Heart left ventricle (tissue), 13 donors: ENCODE measurements around the gene SCN1B.

Experiments used
- POLR2A ChIP-seq, 2 donors: fragments of 450-650 bp; IDR thresholded peaks; one replicate each; pipeline ENCODE4 v1.6.1; 2017; ENCODE audit warnings: antibody characterized with exemption in 2 of 2, mild to moderate bottlenecking in 2 of 2, moderate library complexity in 2 of 2
- TF ChIP-seq, protein P1 (sequence below), 12 donors: fragments of 200-600 bp; sonication (generic) in 4 of 12; IDR thresholded peaks; one replicate each; pipeline versions ENCODE4 v1.5.0 to v1.8.0; 2018 to 2022; ENCODE audit warnings: antibody characterized with exemption in 12 of 12, mild to moderate bottlenecking in 5 of 12
- donor health status: ischemic (EF 13 %, LVEDD 7.1; RV severe dilation, severe dysfunction).
- donor health status: DM: no; HTN: yes; CAD: no.
- donor health status: DM: no; HTN: no; CAD: no.
- donor health status: ischemic (EF 25% LVEDD 6.9; RV normal size, moderate dysfunction).
- donor health status: ischemic (EF 25% LVEDD 5.7; RV mildly dilated, moderate dysfunction).
- donor health status: ischemic (EF 35%, LVEDD 5.7; RV mildly dilated, moderate dysfunction).
- donor health status: nonischemic (EF 11% LVEDD 7.7; RV severe dilation, severe dysfunction).
- donor health status: DM: yes; HTN: yes; CAD: no.
- donor health status: PGD.
- donor health status: ischemic (EF 29% LVEDD 5.4; RV normal size, mild dysfunction).
- donor health status: nonischemic (EF 23%, LVEDD 6.1; RV moderate dilation, normal function).

DNA sequence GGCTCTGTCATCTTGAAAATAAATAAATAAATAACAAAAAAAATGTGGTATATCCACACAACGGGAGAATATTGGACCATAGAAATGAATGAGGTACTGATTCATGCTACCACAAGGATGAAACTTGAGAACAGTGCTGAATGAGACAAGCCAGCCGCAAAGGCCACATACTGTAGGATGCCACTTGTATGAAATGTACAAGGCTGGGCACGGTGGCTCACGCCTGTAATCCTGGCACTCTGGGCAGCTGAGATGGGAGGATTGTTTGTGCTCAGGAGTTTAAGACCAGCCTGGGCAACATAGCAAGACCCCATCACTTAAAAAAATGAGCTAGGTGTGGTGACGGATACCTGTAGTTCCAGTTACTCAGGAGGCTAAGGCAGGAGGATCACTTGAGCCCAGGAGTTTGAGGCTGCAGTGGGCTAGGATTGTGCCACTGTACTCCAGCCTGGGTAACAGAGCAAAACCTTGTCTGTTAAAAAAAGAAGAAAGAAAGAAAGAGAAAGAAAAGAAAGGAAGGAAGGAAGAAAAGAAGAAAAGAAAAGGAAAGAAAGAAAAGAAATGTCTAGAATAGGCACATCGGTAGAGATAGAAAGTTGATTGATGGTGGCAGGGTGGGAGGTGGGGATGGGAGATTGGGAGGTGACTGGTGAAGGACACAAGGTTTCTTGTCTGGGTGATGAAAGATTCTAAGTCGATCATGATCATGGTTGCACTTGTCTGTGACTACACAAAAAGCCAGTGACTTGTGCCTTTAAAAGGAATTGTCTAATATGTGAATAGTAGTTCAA lies 31.5 kb downstream of the SCN1B start:
- TF ChIP-seq, protein P1, sequence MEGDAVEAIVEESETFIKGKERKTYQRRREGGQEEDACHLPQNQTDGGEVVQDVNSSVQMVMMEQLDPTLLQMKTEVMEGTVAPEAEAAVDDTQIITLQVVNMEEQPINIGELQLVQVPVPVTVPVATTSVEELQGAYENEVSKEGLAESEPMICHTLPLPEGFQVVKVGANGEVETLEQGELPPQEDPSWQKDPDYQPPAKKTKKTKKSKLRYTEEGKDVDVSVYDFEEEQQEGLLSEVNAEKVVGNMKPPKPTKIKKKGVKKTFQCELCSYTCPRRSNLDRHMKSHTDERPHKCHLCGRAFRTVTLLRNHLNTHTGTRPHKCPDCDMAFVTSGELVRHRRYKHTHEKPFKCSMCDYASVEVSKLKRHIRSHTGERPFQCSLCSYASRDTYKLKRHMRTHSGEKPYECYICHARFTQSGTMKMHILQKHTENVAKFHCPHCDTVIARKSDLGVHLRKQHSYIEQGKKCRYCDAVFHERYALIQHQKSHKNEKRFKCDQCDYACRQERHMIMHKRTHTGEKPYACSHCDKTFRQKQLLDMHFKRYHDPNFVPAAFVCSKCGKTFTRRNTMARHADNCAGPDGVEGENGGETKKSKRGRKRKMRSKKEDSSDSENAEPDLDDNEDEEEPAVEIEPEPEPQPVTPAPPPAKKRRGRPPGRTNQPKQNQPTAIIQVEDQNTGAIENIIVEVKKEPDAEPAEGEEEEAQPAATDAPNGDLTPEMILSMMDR (IDR thresholded peaks at IDR 0.05): no peak
- no peak for TF ChIP-seq POLR2A (IDR thresholded peaks at IDR 0.05)
